Large intestine (tissue), 3 donors: ENCODE data around the gene SRRM1. TPM values are rescaled to one million over a fixed set of nuclear protein-coding genes. Genes with fewer than 3 reads are reported as not detected.
"Not testable (repeated sequence)": the region's sequence is repeated elsewhere in the genome, so short reads cannot be mapped to it uniquely, and the experiment has no call there.

ENCODE experiments used
- DNase-seq, 2 donors: peaks; one replicate each; pipeline versions ENCODE4 v3.0.0 to v3.0.0-alpha.2; 2013
- H3K27ac ChIP-seq: one replicate; pipeline ENCODE4 v1.5.1; 2013; ENCODE audit warnings: low read length
- H3K27me3 ChIP-seq: 2 replicates; pipeline ENCODE4 v1.6.1; 2013; ENCODE audit warnings: low read length; ENCODE audit not compliant: control insufficient read depth, insufficient read depth
- H3K36me3 ChIP-seq: 2 replicates; pipeline ENCODE4 v1.6.1; 2013; ENCODE audit warnings: low read length; ENCODE audit not compliant: control insufficient read depth, insufficient read depth
- H3K4me1 ChIP-seq: one replicate; pipeline ENCODE4 v1.6.1; 2013; ENCODE audit warnings: low read length; ENCODE audit not compliant: control insufficient read depth, insufficient read depth
- H3K4me3 ChIP-seq: one replicate; pipeline ENCODE4 v1.5.1; 2013; ENCODE audit warnings: low read length
- H3K9me3 ChIP-seq: one replicate; pipeline ENCODE4 v1.6.1; 2013; ENCODE audit warnings: mild to moderate bottlenecking, low read depth, low read length, moderate library complexity; ENCODE audit not compliant: control insufficient read depth
- WGBS: methylation state at CpG from one replicate; pipeline ENCODE4 v1.1.5; 2013; ENCODE audit warnings: low lambda C conversion rate; ENCODE audit not compliant: insufficient coverage; 5-methylcytosine and 5-hydroxymethylcytosine counted together
- polyA plus RNA-seq: library from polyadenylated mRNA; unstranded; fragments of 120-200 nt; gene quantifications from one replicate; pipeline ENCODE4 v1.2.1, GENCODE V29; 2013

SRRM1 gene
- polyA plus RNA-seq, 1 donor: 123 TPM

GRCh38 chr1:24704411-24705259 is 61.5 kb downstream of the SRRM1 start:
- Histone ChIP-seq H3K4me1 (peaks cover 7% of the 10 kb centered on the region), H3K27me3 (no peaks in the 10 kb centered on the region), H3K27ac (peak overlapping the region; percentile 78), H3K4me3 (peak overlapping the region; percentile 40), H3K9me3 (no peaks in the 10 kb centered on the region), H3K36me3 (no peaks in the 10 kb centered on the region)
- 54% methylated on average over 2 of the region's 16 CpGs for whole genome bisulfite sequencing
- no peak for DNase-seq

- peak; percentile 69 to 81 for DNase-seq
- Histone ChIP-seq H3K4me3 (peak overlapping the region; percentile 40), H3K36me3 (no peaks in the 10 kb centered on the region), H3K9me3 (no peaks in the 10 kb centered on the region), H3K4me1 (peaks cover 7% of the 10 kb centered on the region), H3K27ac (peak overlapping the region; percentile 78), H3K27me3 (no peaks in the 10 kb centered on the region)
- WGBS: 29% methylated on average over 4 of the region's 18 CpGs
These were observed 62.4 kb downstream of the SRRM1 start for GRCh38 chr1:24705260-24706073.

- H3K27me3 ChIP-seq, H3K36me3 ChIP-seq, H3K4me1 ChIP-seq, DNase-seq, H3K9me3 ChIP-seq: not testable (repeated sequence)
- Histone ChIP-seq H3K27ac (peak overlapping the region; percentile 78), H3K4me3 (peak overlapping the region; percentile 40)
- 100% methylated on average over 1 of the region's 9 CpGs for WGBS
These were observed 62.9 kb downstream of the SRRM1 start for GRCh38 chr1:24706074-24706389.

DNA sequence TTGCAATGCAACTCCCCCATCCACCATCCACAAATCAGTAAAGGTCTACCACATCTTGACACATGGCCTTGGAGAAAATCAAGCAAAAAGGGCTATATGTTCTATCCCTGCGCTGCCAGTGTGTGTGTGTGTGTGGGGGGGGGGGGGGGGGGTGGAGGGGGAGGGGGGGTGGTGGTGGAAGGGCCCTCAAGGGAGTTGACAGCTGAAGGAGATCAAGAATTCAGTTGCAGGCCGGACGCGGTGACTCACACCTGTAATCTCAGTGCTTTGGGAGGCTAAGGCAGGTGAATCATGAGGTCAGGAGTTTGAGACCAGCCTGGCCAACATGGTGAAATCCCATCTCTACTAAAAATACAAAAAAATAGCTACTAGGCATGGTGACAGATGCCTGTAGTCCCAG is 64.6 kb downstream of the SRRM1 start:
- Histone ChIP-seq H3K4me1 (peaks cover 7% of the 10 kb centered on the region), H3K27me3 (no peaks in the 10 kb centered on the region), H3K36me3 (no peaks in the 10 kb centered on the region), H3K4me3 (no peak overlapping the region), H3K9me3 (no peaks in the 10 kb centered on the region), H3K27ac (no peak overlapping the region)
- WGBS: no CpG with 5 or more reads among the region's 4 CpGs
- no peak for DNase-seq

DNA sequence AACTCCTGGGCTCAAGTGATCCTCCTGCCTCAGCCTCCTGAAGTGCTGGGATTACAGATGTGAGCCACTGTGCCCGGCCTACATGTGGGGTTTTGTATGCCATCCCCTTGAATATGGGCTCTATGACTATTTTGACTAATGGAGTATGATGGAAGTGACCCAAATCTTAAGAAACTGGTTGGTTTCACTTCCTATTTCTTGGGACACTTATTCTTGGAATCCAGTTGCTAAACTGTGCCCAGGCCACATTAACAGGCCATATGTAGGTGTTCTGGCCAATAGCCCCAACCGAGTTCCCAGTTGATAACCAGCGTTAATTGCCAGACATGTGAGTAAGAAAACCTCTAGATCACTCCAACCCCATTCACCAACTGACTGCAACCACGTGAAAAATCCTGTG is 65.8 kb downstream of the SRRM1 start:
- no peaks in the 10 kb centered on the region for H3K27me3 ChIP-seq
- DNase-seq: no peak
- H3K4me3 ChIP-seq: no peak overlapping the region
- no peak overlapping the region for H3K27ac ChIP-seq
- H3K4me1 ChIP-seq: peaks cover 7% of the 10 kb centered on the region
- H3K9me3 ChIP-seq: no peaks in the 10 kb centered on the region
- WGBS: no CpG with 5 or more reads among the region's 4 CpGs
- no peaks in the 10 kb centered on the region for H3K36me3 ChIP-seq

GRCh38 chr1:24709791-24710441 is 66.8 kb downstream of the SRRM1 start:
- WGBS: no CpG with 5 or more reads among the region's 5 CpGs
- DNase-seq: no peak
- Histone ChIP-seq H3K4me1 (peaks cover 7% of the 10 kb centered on the region), H3K9me3 (no peaks in the 10 kb centered on the region), H3K27ac (no peak overlapping the region), H3K36me3 (no peaks in the 10 kb centered on the region), H3K4me3 (no peak overlapping the region), H3K27me3 (no peaks in the 10 kb centered on the region)

- no peak for DNase-seq
- Histone ChIP-seq H3K27ac (no peak overlapping the region), H3K4me1 (no peaks in the 10 kb centered on the region), H3K4me3 (no peak overlapping the region), H3K9me3 (no peaks in the 10 kb centered on the region), H3K27me3 (no peaks in the 10 kb centered on the region), H3K36me3 (no peaks in the 10 kb centered on the region)
- WGBS: no CpG with 5 or more reads among the region's 4 CpGs
These were observed 68.2 kb downstream of the SRRM1 start for GRCh38 chr1:24711329-24711728.

GRCh38 chr1:24713176-24713575 is 70.1 kb downstream of the SRRM1 start:
- Histone ChIP-seq H3K9me3 (no peaks in the 10 kb centered on the region), H3K27ac (no peak overlapping the region), H3K4me3 (no peak overlapping the region), H3K27me3 (no peaks in the 10 kb centered on the region), H3K36me3 (no peaks in the 10 kb centered on the region), H3K4me1 (no peaks in the 10 kb centered on the region)
- no CpG with 5 or more reads among the region's 4 CpGs for WGBS
- no peak for DNase-seq

GRCh38 chr1:24713736-24714135 is 70.6 kb downstream of the SRRM1 start:
- no peak for DNase-seq
- H3K27ac ChIP-seq: no peak overlapping the region
- 86% methylated on average over 2 of the region's 5 CpGs for WGBS
- no peaks in the 10 kb centered on the region for H3K4me1 ChIP-seq
- no peaks in the 10 kb centered on the region for H3K27me3 ChIP-seq
- no peak overlapping the region for H3K4me3 ChIP-seq
- no peaks in the 10 kb centered on the region for H3K36me3 ChIP-seq
- no peaks in the 10 kb centered on the region for H3K9me3 ChIP-seq

DNA sequence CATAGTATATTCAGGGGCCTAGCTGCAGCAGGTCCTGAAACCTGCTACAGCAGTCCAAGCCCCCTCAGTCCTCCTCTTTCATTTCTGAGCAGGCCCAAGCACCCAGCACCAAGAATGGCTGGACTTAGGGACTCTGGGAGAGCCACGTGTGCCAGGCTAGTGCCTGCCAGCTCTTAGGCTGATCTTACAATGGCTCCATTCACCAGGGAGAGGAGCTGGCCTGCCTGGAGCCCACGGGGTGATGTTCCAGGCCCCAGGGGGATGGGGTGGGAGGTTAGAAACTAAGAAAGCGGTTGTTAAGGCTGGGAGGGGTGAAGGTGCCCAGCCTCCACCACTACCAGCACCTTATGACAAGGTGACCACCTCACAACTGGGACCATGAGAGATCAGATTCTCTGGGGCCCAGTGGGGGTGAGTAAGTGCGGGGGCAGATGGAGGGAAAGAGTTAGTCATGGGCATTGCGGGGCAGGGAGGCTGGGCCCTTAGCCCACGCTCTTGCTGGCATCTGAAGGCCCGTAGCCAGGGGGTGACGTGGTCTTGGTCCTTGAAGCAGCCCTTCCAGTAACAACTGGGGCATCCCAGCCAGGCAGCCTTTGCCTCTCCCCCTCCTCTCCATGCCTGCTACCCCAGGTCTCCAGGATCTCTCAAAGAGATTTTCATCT is 71.9 kb downstream of the SRRM1 start:
- no peak for DNase-seq
- Histone ChIP-seq H3K27ac (no peak overlapping the region), H3K36me3 (no peaks in the 10 kb centered on the region), H3K27me3 (no peaks in the 10 kb centered on the region), H3K9me3 (no peaks in the 10 kb centered on the region), H3K4me1 (no peaks in the 10 kb centered on the region), H3K4me3 (no peak overlapping the region)
- WGBS: no CpG with 5 or more reads among the region's 8 CpGs
